ENCODE measurements around the gene KLHL7.

DNA sequence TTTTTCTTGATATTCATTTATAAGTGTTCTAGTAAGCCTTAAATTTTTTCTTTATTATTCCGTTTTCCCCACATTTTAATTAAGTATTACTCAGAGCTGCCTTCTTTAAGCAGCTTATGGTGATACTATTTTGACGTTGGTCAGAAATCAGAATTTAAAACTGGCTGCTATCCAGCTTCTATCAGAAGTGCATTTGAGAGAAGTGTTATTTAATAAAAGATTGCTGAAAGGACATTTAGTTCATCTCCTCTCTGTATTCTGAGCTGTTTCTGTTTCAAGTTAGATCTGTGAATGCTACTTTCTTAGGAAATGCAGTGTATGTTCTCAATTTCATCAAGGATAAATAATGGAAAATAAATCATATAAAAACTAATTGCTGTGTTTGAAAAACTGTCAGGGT is 17.4 kb downstream of the KLHL7 start:
- TF ChIP-seq, protein P1, sequence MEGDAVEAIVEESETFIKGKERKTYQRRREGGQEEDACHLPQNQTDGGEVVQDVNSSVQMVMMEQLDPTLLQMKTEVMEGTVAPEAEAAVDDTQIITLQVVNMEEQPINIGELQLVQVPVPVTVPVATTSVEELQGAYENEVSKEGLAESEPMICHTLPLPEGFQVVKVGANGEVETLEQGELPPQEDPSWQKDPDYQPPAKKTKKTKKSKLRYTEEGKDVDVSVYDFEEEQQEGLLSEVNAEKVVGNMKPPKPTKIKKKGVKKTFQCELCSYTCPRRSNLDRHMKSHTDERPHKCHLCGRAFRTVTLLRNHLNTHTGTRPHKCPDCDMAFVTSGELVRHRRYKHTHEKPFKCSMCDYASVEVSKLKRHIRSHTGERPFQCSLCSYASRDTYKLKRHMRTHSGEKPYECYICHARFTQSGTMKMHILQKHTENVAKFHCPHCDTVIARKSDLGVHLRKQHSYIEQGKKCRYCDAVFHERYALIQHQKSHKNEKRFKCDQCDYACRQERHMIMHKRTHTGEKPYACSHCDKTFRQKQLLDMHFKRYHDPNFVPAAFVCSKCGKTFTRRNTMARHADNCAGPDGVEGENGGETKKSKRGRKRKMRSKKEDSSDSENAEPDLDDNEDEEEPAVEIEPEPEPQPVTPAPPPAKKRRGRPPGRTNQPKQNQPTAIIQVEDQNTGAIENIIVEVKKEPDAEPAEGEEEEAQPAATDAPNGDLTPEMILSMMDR (IDR thresholded peaks at IDR 0.05 in 8 of 11, conservative IDR thresholded peaks at IDR 0.05 in 3 of 11): no peak
- TF ChIP-seq POLR2A (IDR thresholded peaks at IDR 0.05): no peak
